Stimulated activated CD4-positive, alpha-beta T cell treated with anti-CD3 and anti-CD28 coated beads, Interleukin-15, amount 100 ng/mL, for 24 hours (primary cell): Measurements from ENCODE around the gene MSN.

Source experiments
- DNase-seq: peaks from one replicate; pipeline ENCODE4 v3.0.0-alpha.2; 2020

The MSN gene

GRCh38 chrX:65674204-65674893, 6.9 kb downstream of the MSN start:
- no peak for DNase-seq

GRCh38 chrX:65677954-65678469, 10.6 kb downstream of the MSN start:
- DNase-seq = no peak

- no peak for DNase-seq
Observed at GRCh38 chrX:65679071-65679540, 11.7 kb downstream of the MSN start.

- DNase-seq = no peak
Observed at GRCh38 chrX:65681810-65682209, 14.4 kb downstream of the MSN start.

GRCh38 chrX:65685112-65685511, 17.7 kb downstream of the MSN start:
- no peak for DNase-seq

GRCh38 chrX:65686236-65686635, 18.8 kb downstream of the MSN start:
- no peak for DNase-seq

GRCh38 chrX:65687367-65687766, 19.9 kb downstream of the MSN start:
- no peak for DNase-seq

- DNase-seq = no peak
Observed at GRCh38 chrX:65688403-65688871, 21.0 kb downstream of the MSN start.

GRCh38 chrX:65689377-65689776, 21.9 kb downstream of the MSN start:
- DNase-seq = no peak

- DNase-seq = no peak
Observed at GRCh38 chrX:65690057-65690855, 22.8 kb downstream of the MSN start.

- DNase-seq = no peak
Observed at GRCh38 chrX:65695849-65696449, 28.5 kb downstream of the MSN start.

- no peak for DNase-seq
Observed at GRCh38 chrX:65696613-65697012, 29.2 kb downstream of the MSN start.

- DNase-seq = no peak
Observed at GRCh38 chrX:65697211-65697641, 29.8 kb downstream of the MSN start.

GRCh38 chrX:65697915-65698796, 30.7 kb downstream of the MSN start:
- DNase-seq = peak; percentile 83

- no peak for DNase-seq
Observed at GRCh38 chrX:65702956-65703355, 35.5 kb downstream of the MSN start.

GRCh38 chrX:65705439-65705838, 38.0 kb downstream of the MSN start:
- DNase-seq = no peak

GRCh38 chrX:65706041-65706828, 38.8 kb downstream of the MSN start:
- peak; percentile 64 for DNase-seq

GRCh38 chrX:65707151-65707550, 39.7 kb downstream of the MSN start:
- DNase-seq = no peak

- DNase-seq = no peak
Observed at GRCh38 chrX:65712005-65712806, 44.8 kb downstream of the MSN start.

- no peak for DNase-seq
Observed at GRCh38 chrX:65718538-65718937, 51.1 kb downstream of the MSN start.
